ENCODE results near the gene SLC17A5.

- TF ChIP-seq CHD2 (IDR thresholded peaks at IDR 0.05; ENCODE audit: low read depth, low read length): no peak
- no peak for TF ChIP-seq POLR2A (conservative IDR thresholded peaks at IDR 0.05)
- TF ChIP-seq POLR2AphosphoS5 (IDR thresholded peaks at IDR 0.05; ENCODE audit: control insufficient read depth, insufficient read depth, low read depth, low read length): no peak
- no peak for TF ChIP-seq RAD21 (CRISPR knock-in tag; conservative IDR thresholded peaks at IDR 0.05 in 1 of 2, IDR thresholded peaks at IDR 0.05 in 1 of 2)
- no peak for TF ChIP-seq FOSL1 (tag; conservative IDR thresholded peaks at IDR 0.05)
- TF ChIP-seq TCF7 (IDR thresholded peaks at IDR 0.05; ENCODE audit: borderline replicate concordance): no peak
- no peak for TF ChIP-seq ZNF23 (CRISPR knock-in tag; IDR thresholded peaks at IDR 0.05)
- no peak for TF ChIP-seq MYC (IDR thresholded peaks at IDR 0.05; ENCODE audit: low read depth, low read length)
- no peak for TF ChIP-seq MYC (CRISPR knock-in tag; IDR thresholded peaks at IDR 0.05; ENCODE audit: borderline replicate concordance, low read depth)
- no peak for TF ChIP-seq NCOA6 (IDR thresholded peaks at IDR 0.05)
- TF ChIP-seq BRCA1 (IDR thresholded peaks at IDR 0.05): no peak
- TF ChIP-seq BRCA1 (CRISPR knock-in tag; IDR thresholded peaks at IDR 0.05): no peak
Observed at GRCh38 chr6:73655341-73655917, 1.6 kb upstream of the SLC17A5 start.

All from K562 (cell line).